PC-9 (cell line): ENCODE results near the gene GRM1. TPM values are rescaled to one million over a fixed set of nuclear protein-coding genes. Genes with fewer than 3 reads are reported as not detected.

ENCODE experiments used
- BruUV-seq: library from RNA; stranded (reverse); fragments of 400-500 nt; replicated peaks from 2 replicates; lab custom pipeline; 2021; lab: Mats Ljungman, UMichigan
- CTCF ChIA-PET: fragments of 300-600 bp; sonication (Branson Sonifier 250); formaldehyde crosslinking; loops from one replicate; lab custom pipeline; 2022; ENCODE audit warnings: antibody characterized with exemption; lab: Charles Lee
- POLR2A ChIA-PET: fragments of 300-600 bp; sonication (Branson Sonifier 250); formaldehyde crosslinking; loops from one replicate; lab custom pipeline; 2022; ENCODE audit warnings: antibody characterized with exemption; ENCODE audit not compliant: unreplicated experiment; lab: Charles Lee
- DNase-seq, 2 experiments: peaks; one replicate each; pipeline versions ENCODE4 v3.0.0 to v3.0.0-alpha.2; 2015 to 2022; ENCODE audit warnings: mixed read lengths in 1 of 2
- H2AFZ ChIP-seq: fragments of 200-600 bp; sonication (generic); 2 replicates; pipeline ENCODE4 v1.8.1; 2017; ENCODE audit warnings: antibody characterized with exemption
- H3F3A ChIP-seq: fragments of 200-600 bp; sonication (generic); 2 replicates; pipeline ENCODE4 v1.8.1; 2017; ENCODE audit warnings: antibody characterized with exemption, mild to moderate bottlenecking, low read depth; ENCODE audit not compliant: insufficient read depth
- H3K27ac ChIP-seq: fragments of 200-600 bp; sonication (generic); 2 replicates; pipeline ENCODE4 v1.6.1; 2016; ENCODE audit warnings: mixed run types
- H3K27me3 ChIP-seq: fragments of 200-600 bp; sonication (generic); 2 replicates; pipeline ENCODE4 v1.6.1; 2016; ENCODE audit warnings: low read depth, mixed run types; ENCODE audit not compliant: insufficient read depth
- H3K36me3 ChIP-seq: fragments of 200-600 bp; sonication (generic); 2 replicates; pipeline ENCODE4 v1.6.1; 2016; ENCODE audit warnings: low read depth, mixed run types
- H3K4me1 ChIP-seq: fragments of 200-600 bp; sonication (generic); replicated peaks from 2 replicates; pipeline ENCODE4 v1.6.1; 2016; ENCODE audit warnings: mixed run types; ENCODE audit not compliant: insufficient read depth
- H3K4me2 ChIP-seq: fragments of 200-600 bp; sonication (generic); 2 replicates; pipeline ENCODE4 v1.6.1; 2017; ENCODE audit warnings: mixed run types
- H3K4me3 ChIP-seq: fragments of 200-600 bp; sonication (generic); 2 replicates; pipeline ENCODE4 v1.6.1; 2016; ENCODE audit warnings: mixed run types
- H3K79me2 ChIP-seq: fragments of 200-600 bp; sonication (generic); 2 replicates; pipeline ENCODE4 v1.6.1; 2017; ENCODE audit warnings: low read depth, mixed run types
- H3K9me2 ChIP-seq: fragments of 200-600 bp; sonication (generic); 2 replicates; pipeline ENCODE4 v1.8.1; 2017; ENCODE audit warnings: mild to moderate bottlenecking; ENCODE audit not compliant: insufficient read depth
- H3K9me3 ChIP-seq: fragments of 200-600 bp; sonication (generic); 2 replicates; pipeline ENCODE4 v1.8.1; 2016; ENCODE audit warnings: low read depth; ENCODE audit not compliant: insufficient read depth
- H4K20me1 ChIP-seq: fragments of 200-600 bp; sonication (generic); 2 replicates; pipeline ENCODE4 v1.8.1; 2017; ENCODE audit not compliant: insufficient read depth
- EZH2 ChIP-seq: fragments of 200-600 bp; sonication (generic); IDR thresholded peaks from 2 replicates; pipeline ENCODE4 v1.8.0; 2017; ENCODE audit warnings: antibody characterized with exemption, low read depth
- intact Hi-C: fragments of 100-400 bp; cut with micrococcal nuclease; formaldehyde crosslinking; loops from one replicate; pipeline ENCODE4 v1.10.0; 2022; ENCODE audit not compliant: unreplicated experiment
- total RNA-seq: library from RNA; stranded (reverse); gene quantifications from 2 replicates; pipeline ENCODE4 v1.2.3, GENCODE V29; 2021
- TF ChIP-seq, protein P1 (sequence below): fragments of 200-600 bp; sonication (generic); conservative IDR thresholded peaks from 2 replicates; pipeline ENCODE4 v1.6.1; 2017; ENCODE audit warnings: mixed run types, antibody characterized with exemption, mild to moderate bottlenecking, moderate library complexity

The GRM1 gene
- total RNA-seq, 1 experiment from 2014 or later, result 0.26 TPM

DNA sequence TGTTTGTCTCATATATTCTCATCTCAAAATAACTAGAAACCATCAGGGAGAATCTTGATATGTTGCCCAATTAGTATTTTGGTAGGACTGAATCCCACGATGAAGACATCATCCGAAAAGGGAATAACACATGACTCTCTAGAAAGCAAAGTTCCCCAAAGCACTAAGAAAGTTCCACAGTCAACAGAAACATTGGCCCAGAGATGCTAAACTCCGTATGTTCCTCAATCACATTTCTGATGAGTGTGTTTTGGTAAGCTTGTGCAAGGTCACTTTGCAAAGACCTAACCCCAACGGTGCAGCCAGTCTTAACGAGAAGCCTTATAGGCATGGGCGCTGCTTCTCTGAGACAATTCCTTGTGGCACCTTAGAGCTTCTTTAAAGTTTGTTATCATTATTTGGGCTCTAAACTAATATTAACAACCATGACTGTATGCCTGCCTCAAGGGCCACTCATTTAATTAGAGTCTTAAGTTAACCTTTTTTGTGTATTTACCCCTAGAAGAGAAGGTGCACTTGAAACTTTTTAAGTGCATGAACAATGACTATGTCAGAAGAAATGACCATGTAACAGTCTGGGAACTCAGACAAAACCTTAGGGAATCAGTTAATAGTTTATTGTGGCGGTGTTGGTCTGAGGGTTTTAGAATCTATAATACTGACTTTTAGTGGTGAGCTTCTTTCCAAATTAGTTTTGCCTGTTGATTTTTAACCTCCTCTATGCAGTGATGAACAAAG is 312.8 kb downstream of the GRM1 start:
- H3K4me3 ChIP-seq, result no peak overlapping the region
- ChIA-PET POLR2A (interaction anchor here (0.7 kb wide), 1 partner anchor 941 kb away, joined by 5 read pairs; no protein-coding TSS in a partner anchor), CTCF (no interaction called here)
- no peaks in the 10 kb centered on the region for H3K79me2 ChIP-seq
- DNase-seq, result no peak
- H3K4me1 ChIP-seq, result peaks cover 13% of the 10 kb centered on the region
- no peaks in the 10 kb centered on the region for H3F3A ChIP-seq
- no peaks in the 10 kb centered on the region for H4K20me1 ChIP-seq
- no peak overlapping the region for H3K4me2 ChIP-seq
- no peak for TF ChIP-seq EZH2
- intact Hi-C loops, result loop anchor here (2.0 kb wide), 1 partner anchor 15 kb away; no protein-coding TSS in a partner anchor
- H3K9me3 ChIP-seq, result peaks cover 3% of the 10 kb centered on the region; the same call in 1 of the 2 replicates
- no peak overlapping the region for H3K27ac ChIP-seq
- H3K36me3 ChIP-seq, result no peaks in the 10 kb centered on the region
- H3K9me2 ChIP-seq, result no peaks in the 10 kb centered on the region
- no peak overlapping the region for H2AFZ ChIP-seq
- BruUV-seq, result no TSS peak
- no peaks in the 10 kb centered on the region for H3K27me3 ChIP-seq

DNA sequence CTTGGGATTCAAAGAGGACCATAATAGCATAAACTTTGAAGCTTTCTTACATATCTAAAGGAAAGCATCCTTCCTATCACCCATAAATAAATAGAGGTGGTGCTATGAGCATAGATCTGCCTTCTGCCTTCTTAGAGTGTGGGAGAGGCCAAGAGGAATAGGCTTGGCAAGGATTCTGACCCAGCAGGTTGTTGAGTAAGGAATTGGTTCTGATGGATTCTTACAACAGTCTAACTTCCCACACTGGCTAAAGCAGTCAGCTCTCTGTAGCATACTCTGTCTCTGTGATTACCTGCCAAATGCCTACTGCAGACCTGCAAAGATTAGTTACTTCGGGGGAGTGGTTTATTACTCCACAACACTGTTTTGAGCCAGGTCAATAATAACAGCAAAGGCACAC is 316.7 kb downstream of the GRM1 start:
- no peaks in the 10 kb centered on the region for H4K20me1 ChIP-seq
- no peak overlapping the region for H3K4me3 ChIP-seq
- no peak overlapping the region for H3K27ac ChIP-seq
- no peaks in the 10 kb centered on the region for H3K27me3 ChIP-seq
- H3K79me2 ChIP-seq, result no peaks in the 10 kb centered on the region
- no peaks in the 10 kb centered on the region for H3K9me3 ChIP-seq
- H3K4me1 ChIP-seq, result no peaks in the 10 kb centered on the region
- H3K4me2 ChIP-seq, result no peak overlapping the region
- POLR2A ChIA-PET, result interaction anchor here (0.6 kb wide), 1 partner anchor 380 kb away, joined by 4 read pairs; no protein-coding TSS in a partner anchor
- H3K9me2 ChIP-seq, result no peaks in the 10 kb centered on the region
- DNase-seq, result no peak
- CTCF ChIA-PET, result no interaction called here
- no peak overlapping the region for H2AFZ ChIP-seq
- no TSS peak for BruUV-seq
- intact Hi-C loops, result no loop called here
- H3F3A ChIP-seq, result no peaks in the 10 kb centered on the region
- TF ChIP-seq, protein P1, sequence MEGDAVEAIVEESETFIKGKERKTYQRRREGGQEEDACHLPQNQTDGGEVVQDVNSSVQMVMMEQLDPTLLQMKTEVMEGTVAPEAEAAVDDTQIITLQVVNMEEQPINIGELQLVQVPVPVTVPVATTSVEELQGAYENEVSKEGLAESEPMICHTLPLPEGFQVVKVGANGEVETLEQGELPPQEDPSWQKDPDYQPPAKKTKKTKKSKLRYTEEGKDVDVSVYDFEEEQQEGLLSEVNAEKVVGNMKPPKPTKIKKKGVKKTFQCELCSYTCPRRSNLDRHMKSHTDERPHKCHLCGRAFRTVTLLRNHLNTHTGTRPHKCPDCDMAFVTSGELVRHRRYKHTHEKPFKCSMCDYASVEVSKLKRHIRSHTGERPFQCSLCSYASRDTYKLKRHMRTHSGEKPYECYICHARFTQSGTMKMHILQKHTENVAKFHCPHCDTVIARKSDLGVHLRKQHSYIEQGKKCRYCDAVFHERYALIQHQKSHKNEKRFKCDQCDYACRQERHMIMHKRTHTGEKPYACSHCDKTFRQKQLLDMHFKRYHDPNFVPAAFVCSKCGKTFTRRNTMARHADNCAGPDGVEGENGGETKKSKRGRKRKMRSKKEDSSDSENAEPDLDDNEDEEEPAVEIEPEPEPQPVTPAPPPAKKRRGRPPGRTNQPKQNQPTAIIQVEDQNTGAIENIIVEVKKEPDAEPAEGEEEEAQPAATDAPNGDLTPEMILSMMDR, result no peak
- no peak for TF ChIP-seq EZH2
- no peaks in the 10 kb centered on the region for H3K36me3 ChIP-seq

DNA sequence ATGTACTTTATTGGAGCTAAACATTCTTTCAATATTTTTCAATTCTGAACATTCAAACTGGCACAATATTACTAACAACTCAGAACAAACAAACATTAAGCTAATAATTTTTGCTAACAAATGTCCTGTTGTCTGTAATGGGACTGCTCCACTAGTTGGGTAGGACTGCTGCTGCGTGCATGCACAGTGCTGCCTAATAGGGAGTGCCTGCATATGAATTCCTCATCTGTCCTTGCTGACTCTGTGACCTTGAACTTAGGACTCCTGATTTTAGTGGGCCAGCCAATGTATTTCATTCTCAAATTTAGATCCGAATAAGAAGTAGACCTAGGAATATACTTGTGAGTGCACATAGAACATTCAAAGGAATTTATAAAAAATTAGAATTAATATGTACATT is 318.2 kb downstream of the GRM1 start:
- Histone ChIP-seq H3K4me1 (no peaks in the 10 kb centered on the region), H3K36me3 (no peaks in the 10 kb centered on the region), H3K27ac (no peak overlapping the region), H3F3A (no peaks in the 10 kb centered on the region), H3K27me3 (no peaks in the 10 kb centered on the region), H3K4me3 (no peak overlapping the region), H3K9me3 (no peaks in the 10 kb centered on the region), H4K20me1 (no peaks in the 10 kb centered on the region), H3K79me2 (no peaks in the 10 kb centered on the region), H3K9me2 (no peaks in the 10 kb centered on the region), H3K4me2 (no peak overlapping the region), H2AFZ (no peak overlapping the region)
- intact Hi-C loops, result no loop called here
- TF ChIP-seq EZH2, result no peak
- TF ChIP-seq, protein P1, result no peak
- DNase-seq, result no peak
- ChIA-PET POLR2A (no interaction called here), CTCF (no interaction called here)
- BruUV-seq, result no TSS peak
